Osteoblast (primary cell): Measurements from ENCODE around the gene INHA. TPM values are rescaled to one million over a fixed set of nuclear protein-coding genes. Genes with fewer than 3 reads are reported as not detected.

Source experiments
- DNase-seq: peaks from one replicate; pipeline ENCODE4 v3.0.0; 2011; ENCODE audit warnings: low spot score, mixed read lengths; ENCODE audit not compliant: insufficient read length; ENCODE audit errors: missing footprints
- H2AFZ ChIP-seq: 2 replicates; pipeline ENCODE4 v1.6.0; 2011; ENCODE audit warnings: mild to moderate bottlenecking, low read length
- H3K27ac ChIP-seq: 2 replicates; pipeline ENCODE4 v1.5.1; 2011; ENCODE audit warnings: mild to moderate bottlenecking, low read depth, low read length, moderate library complexity
- H3K27me3 ChIP-seq: 2 replicates; pipeline ENCODE4 v1.6.0; 2012; ENCODE audit warnings: mild to moderate bottlenecking, control low read depth, inconsistent platforms, low read length, moderate library complexity; ENCODE audit not compliant: insufficient read depth
- H3K36me3 ChIP-seq: 2 replicates; pipeline ENCODE4 v1.5.1; 2011; ENCODE audit warnings: mild to moderate bottlenecking, low read length, control low read depth, moderate library complexity; ENCODE audit not compliant: insufficient read depth
- H3K4me1 ChIP-seq: 2 replicates; pipeline ENCODE4 v1.5.1; 2011; ENCODE audit warnings: mild to moderate bottlenecking, low read length, control low read depth, moderate library complexity; ENCODE audit not compliant: insufficient read depth
- H3K4me2 ChIP-seq: 2 replicates; pipeline ENCODE4 v1.6.0; 2011; ENCODE audit warnings: mild to moderate bottlenecking, low read length; ENCODE audit not compliant: insufficient read depth
- H3K4me3 ChIP-seq: fragments of 200-600 bp; sonication (generic); 3 replicates; pipeline ENCODE4 v1.5.1; 2012; ENCODE audit warnings: mild to moderate bottlenecking, low read length, inconsistent platforms; ENCODE audit not compliant: insufficient read depth
- H3K79me2 ChIP-seq: 2 replicates; pipeline ENCODE4 v1.6.0; 2012; ENCODE audit warnings: mild to moderate bottlenecking, low read length, control low read depth, inconsistent platforms; ENCODE audit not compliant: insufficient read depth
- H3K9me3 ChIP-seq: 2 replicates; pipeline ENCODE4 v1.5.1; 2011; ENCODE audit warnings: low read depth, low read length, control low read depth
- H4K20me1 ChIP-seq: 2 replicates; pipeline ENCODE4 v1.6.0; 2012; ENCODE audit warnings: mild to moderate bottlenecking, low read length, control low read depth; ENCODE audit not compliant: insufficient read depth
- total RNA-seq: library from RNA; depleted of rRNA; stranded (reverse); fragments of >200 nt; gene quantifications from 2 replicates; pipeline ENCODE4 v1.2.3, GENCODE V29; 2012
- TF ChIP-seq, protein P1 (sequence below): IDR thresholded peaks from 2 replicates; pipeline ENCODE4 v1.5.1; 2011; ENCODE audit warnings: mild to moderate bottlenecking, low read depth, low read length, moderate library complexity; ENCODE audit errors: extremely low read depth

INHA gene
- total RNA-seq, 1 donor: under 0.01 TPM

DNA sequence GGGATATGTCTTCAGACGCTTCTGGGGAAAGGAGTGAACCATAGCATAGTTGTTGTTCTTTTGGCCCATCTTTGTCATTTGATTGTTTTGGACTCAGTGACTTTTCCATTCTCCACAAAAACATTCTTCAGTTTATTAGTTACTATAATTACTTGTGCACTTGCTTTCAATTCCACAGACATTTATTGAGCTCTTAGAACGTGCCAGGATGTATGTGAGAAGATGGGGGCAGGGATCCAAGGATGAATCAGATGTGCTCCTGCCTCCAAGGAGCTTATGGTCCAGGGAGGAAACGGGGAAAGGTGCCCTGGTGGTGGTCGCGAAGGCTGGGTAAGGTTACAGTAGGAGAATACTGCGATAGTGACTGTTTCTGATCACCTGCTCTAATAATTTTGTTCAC is 48.4 kb downstream of the INHA start:
- H3K27ac ChIP-seq: no peak overlapping the region
- peak; percentile 31 for DNase-seq
- H4K20me1 ChIP-seq: no peaks in the 10 kb centered on the region
- peaks cover 6% of the 10 kb centered on the region for H3K36me3 ChIP-seq
- H3K4me2 ChIP-seq: no peak overlapping the region
- no peak overlapping the region for H3K4me3 ChIP-seq
- H3K9me3 ChIP-seq: no peaks in the 10 kb centered on the region
- H2AFZ ChIP-seq: no peak overlapping the region
- TF ChIP-seq, protein P1, sequence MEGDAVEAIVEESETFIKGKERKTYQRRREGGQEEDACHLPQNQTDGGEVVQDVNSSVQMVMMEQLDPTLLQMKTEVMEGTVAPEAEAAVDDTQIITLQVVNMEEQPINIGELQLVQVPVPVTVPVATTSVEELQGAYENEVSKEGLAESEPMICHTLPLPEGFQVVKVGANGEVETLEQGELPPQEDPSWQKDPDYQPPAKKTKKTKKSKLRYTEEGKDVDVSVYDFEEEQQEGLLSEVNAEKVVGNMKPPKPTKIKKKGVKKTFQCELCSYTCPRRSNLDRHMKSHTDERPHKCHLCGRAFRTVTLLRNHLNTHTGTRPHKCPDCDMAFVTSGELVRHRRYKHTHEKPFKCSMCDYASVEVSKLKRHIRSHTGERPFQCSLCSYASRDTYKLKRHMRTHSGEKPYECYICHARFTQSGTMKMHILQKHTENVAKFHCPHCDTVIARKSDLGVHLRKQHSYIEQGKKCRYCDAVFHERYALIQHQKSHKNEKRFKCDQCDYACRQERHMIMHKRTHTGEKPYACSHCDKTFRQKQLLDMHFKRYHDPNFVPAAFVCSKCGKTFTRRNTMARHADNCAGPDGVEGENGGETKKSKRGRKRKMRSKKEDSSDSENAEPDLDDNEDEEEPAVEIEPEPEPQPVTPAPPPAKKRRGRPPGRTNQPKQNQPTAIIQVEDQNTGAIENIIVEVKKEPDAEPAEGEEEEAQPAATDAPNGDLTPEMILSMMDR: no peak
- H3K79me2 ChIP-seq: no peaks in the 10 kb centered on the region
- H3K27me3 ChIP-seq: no peaks in the 10 kb centered on the region
- no peaks in the 10 kb centered on the region for H3K4me1 ChIP-seq

DNA sequence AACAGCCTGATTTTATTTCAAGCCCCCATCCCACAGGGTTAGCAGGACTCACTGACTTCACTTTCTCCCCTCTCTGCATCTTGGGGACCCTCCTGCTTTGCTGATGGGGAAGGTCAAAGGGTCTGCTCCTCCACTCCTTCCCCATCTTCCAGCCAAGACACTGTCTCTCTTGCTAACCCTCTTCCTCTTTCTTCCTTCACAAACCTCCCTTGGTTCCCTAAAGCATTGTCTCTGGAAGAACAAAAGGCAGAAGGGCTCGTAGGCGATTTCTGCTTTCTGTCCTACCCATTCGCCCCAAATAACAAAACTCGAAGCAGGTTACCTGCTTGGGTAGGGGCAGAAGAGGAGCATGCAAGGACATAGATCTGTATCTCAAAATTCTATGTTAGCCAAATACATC is 49.8 kb downstream of the INHA start:
- TF ChIP-seq, protein P1: no peak
- Histone ChIP-seq H2AFZ (no peak overlapping the region), H3K27ac (no peak overlapping the region)

DNA sequence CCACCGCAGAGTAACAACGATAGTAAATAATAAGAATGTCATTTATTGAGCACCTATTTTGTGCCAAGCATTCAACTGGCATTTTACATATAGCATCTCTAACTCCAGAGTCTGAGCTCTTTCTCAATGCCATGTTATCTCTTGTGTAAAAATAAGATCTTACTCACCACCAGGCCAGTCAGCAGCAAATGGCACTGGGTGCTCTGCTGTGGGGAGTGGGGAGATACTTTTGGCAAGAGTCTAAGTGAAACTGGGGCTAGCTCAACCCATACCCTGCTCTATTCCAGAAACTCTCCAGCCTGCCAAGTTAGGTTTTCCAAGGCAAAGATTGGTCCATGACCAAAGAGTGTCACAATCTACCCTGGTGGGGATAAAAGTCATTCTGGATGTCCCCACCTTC is 50.4 kb downstream of the INHA start:
- peaks cover 8% of the 10 kb centered on the region for H3K27me3 ChIP-seq
- no peak overlapping the region for H3K27ac ChIP-seq
- no peaks in the 10 kb centered on the region for H3K9me3 ChIP-seq
- H3K36me3 ChIP-seq: no peaks in the 10 kb centered on the region
- H3K79me2 ChIP-seq: no peaks in the 10 kb centered on the region
- H3K4me2 ChIP-seq: no peak overlapping the region
- TF ChIP-seq, protein P1: no peak
- H4K20me1 ChIP-seq: no peaks in the 10 kb centered on the region
- H3K4me1 ChIP-seq: no peaks in the 10 kb centered on the region
- H2AFZ ChIP-seq: no peak overlapping the region
- DNase-seq: no peak
- H3K4me3 ChIP-seq: no peak overlapping the region

More for the DNA sequence above, 49.8 kb downstream of the INHA start:
- no peak overlapping the region for H3K4me3 ChIP-seq
- no peaks in the 10 kb centered on the region for H3K4me1 ChIP-seq
- no peaks in the 10 kb centered on the region for H3K79me2 ChIP-seq
- H3K36me3 ChIP-seq: no peaks in the 10 kb centered on the region
- DNase-seq: no peak
- no peaks in the 10 kb centered on the region for H3K9me3 ChIP-seq
- peaks cover 5% of the 10 kb centered on the region for H3K27me3 ChIP-seq
- no peaks in the 10 kb centered on the region for H4K20me1 ChIP-seq
- H3K4me2 ChIP-seq: no peak overlapping the region

DNA sequence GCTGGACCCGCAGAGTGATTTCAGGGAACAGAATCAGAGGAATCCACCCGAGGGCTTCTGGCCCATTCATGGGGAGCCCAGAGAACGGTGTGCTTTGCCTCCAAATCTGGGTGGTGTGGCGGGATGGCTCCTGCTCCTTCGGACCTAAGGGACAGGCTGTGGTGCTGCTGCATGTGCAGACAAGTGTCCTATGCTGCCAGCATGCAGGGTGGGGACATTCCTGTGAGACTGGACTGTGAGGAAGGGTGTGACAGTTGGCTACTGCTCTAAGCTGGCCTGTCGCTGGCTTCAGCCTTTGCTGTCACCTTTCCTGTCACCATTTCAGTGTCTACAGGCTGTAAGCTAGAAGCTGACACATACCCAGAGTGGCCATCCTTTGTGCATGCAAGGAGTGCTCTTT is 52.5 kb downstream of the INHA start:
- no peak overlapping the region for H3K4me2 ChIP-seq
- no peak overlapping the region for H3K27ac ChIP-seq
- H3K79me2 ChIP-seq: no peaks in the 10 kb centered on the region
- H2AFZ ChIP-seq: no peak overlapping the region
- no peaks in the 10 kb centered on the region for H4K20me1 ChIP-seq
- H3K4me1 ChIP-seq: no peaks in the 10 kb centered on the region
- H3K9me3 ChIP-seq: no peaks in the 10 kb centered on the region
- TF ChIP-seq, protein P1: no peak
- peak; percentile 64 for DNase-seq
- H3K4me3 ChIP-seq: no peak overlapping the region
- no peaks in the 10 kb centered on the region for H3K36me3 ChIP-seq
- H3K27me3 ChIP-seq: peaks cover 8% of the 10 kb centered on the region
